HG03521 (cell line): ENCODE data around the gene CCDC8.
"Not testable (repeated sequence)": the region's sequence is repeated elsewhere in the genome, so short reads cannot be mapped to it uniquely, and the experiment has no call there.

Experiments used
- ATAC-seq: cut with Tn5 transposase; IDR thresholded peaks from one replicate; pipeline ENCODE4 v1.9.1; 2021; ENCODE audit warnings: mild to moderate bottlenecking, moderate library complexity; ENCODE audit not compliant: unreplicated experiment

The CCDC8 gene

GRCh38 chr19:46383846-46384245 is 29.5 kb downstream of the CCDC8 start:
- no peak for ATAC-seq

GRCh38 chr19:46383171-46383815 is 30.1 kb downstream of the CCDC8 start:
- no peak for ATAC-seq

DNA sequence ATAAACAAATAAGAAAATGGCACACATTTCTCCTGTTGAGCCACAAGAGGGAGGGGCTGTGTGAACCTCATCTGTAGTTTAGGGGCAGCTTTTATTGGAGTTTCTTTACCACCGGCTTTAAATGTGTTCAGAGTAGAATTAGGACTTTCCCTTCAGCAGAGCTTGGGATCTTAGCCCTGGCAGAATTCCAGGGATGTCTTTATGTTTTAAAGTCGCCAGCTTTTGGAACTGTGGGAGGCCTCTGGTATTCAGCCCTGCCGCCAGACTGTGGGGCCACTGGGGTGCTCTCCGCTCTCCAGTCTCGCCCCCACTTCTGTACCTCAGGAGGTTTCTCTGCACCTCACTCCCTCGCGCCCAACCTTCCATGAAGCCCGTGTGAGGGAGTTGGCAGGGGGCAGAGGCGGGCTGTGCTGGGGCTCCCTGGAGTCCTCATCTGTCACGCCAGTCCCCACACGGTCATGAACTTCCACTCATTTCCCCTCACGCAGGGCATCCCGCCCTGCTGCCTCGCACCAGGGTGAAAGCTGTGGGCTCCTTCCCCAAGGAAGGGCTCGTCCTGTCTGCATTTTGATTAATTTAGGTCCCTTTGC is 31.5 kb downstream of the CCDC8 start:
- no peak for ATAC-seq

DNA sequence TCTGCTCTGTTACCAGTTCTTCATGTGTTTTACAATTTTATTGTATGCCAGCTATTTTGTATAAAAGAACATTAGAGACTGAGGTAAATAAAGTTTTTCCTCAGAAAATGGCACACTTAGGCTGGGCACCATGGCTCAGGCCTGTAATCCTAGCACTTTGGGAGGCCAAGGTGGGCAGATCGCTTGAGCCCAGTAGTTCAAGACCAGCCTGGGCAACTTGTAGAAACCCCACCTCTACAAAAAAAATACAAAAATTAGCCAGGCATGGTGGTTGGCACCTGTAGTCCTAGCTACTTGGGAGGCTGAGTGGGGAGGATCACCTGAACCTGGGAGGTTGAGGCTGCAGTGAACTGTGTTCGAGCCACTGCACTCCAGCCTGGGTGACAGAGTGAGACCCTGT is 32.0 kb downstream of the CCDC8 start:
- no peak for ATAC-seq

GRCh38 chr19:46380690-46381089 is 32.7 kb downstream of the CCDC8 start:
- no peak for ATAC-seq

- no peak for ATAC-seq
Observed at GRCh38 chr19:46378268-46378667, 35.1 kb downstream of the CCDC8 start.

GRCh38 chr19:46376241-46377153 is 36.9 kb downstream of the CCDC8 start:
- ATAC-seq, result no peak

DNA sequence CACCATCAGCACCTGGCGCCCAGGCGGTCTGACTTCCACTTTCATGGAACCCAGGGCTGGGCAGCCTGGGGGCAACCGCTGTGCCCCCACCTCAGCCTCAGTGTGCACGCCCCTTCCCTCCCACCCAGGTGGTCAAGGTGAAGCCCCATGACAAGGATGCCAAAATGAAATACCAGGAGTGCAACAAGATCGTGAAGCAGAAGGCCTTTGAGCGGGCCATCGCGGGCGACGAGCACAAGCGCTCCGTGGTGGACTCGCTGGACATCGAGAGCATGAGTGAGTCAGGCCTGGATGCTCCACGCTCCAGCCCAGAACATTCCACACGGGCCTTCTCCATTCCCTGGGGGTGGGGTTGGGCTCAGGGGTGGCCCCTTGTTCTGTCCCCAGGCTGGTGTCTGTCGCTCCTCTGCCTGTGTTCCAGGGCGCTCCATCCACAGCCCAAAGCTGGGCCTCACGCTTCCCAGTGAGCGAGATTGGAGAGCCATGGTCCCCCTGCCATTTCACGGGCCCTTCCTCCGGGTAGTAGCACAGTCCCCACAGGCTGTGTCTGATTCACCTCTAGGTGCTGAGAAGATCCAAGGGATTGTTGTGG is 37.8 kb downstream of the CCDC8 start:
- ATAC-seq, result not testable (repeated sequence)

DNA sequence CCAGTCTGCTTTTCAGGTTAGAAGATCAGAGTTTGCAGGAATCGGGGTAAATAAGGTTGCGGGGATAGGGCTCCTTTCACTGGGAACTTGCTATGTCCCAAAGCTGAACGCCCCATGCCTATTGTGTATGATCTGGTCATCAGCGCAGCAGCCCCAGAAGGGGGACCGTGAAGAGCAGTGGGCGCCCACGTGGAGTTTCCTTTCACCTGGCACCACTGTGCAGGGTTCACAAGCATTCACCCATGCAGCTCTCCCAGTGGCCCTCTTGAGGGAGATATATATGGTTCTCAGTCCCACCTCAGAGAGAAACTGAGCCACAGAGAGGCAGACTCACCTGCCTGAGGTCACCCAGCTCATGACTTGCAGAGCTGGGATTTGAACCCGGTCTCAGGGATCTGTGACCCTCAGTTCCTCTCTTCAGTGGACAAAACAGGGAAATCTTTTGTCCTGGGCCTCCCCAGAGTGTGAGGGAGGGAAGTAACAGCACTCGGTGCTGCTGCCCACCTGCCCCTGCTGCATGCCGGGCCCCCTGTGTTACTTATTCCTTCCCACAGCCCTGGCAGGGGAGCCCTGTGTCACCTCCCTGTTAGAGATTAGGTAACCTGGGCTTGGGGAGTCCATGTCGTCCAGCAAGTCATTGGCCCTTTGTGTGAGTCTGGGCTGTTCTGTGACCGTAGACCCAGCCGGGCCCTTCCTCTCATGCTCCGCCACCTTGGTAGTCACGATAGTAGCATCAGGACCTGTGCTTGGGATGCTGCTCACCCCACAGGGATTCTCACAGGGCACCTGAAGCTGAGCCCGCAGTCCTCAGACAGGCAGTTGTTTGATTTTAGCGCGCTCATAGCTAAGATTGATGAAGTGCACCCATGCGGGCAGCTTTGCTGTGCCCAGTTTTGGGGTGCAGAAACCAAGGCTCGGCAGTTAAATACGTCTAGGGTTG is 38.6 kb downstream of the CCDC8 start:
- no peak for ATAC-seq

GRCh38 chr19:46373491-46374359 is 39.6 kb downstream of the CCDC8 start:
- no peak for ATAC-seq

- ATAC-seq, result no peak
Observed at GRCh38 chr19:46372901-46373490, 40.4 kb downstream of the CCDC8 start.

DNA sequence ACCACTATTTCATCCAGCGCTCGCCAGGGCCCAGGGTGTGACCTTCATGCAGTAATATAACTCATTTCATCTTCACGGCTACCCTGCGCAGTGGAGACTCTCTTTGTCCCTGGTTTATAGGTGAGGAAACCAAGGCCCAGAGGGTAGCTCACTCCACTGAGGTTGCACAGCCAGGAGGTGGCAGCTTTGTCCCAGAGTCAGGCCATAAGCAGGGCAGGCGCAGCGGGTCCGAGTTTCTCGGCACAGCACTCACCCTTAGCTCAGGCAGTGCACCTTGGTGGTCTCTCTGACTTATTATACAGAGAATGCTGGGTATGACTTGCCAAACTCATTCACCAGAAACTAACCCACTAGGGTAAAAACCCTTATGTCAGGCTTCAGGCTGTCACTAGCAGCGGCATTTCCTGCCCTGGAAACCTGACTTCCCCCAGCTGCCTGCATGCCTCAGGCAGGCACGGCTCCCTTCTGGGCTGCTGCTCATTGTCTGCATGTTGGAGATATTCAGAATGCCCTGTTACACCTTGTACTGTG is 41.9 kb downstream of the CCDC8 start:
- ATAC-seq, result no peak

- no peak for ATAC-seq
Observed at GRCh38 chr19:46369817-46370216, 43.5 kb downstream of the CCDC8 start.

- no peak for ATAC-seq
Observed at GRCh38 chr19:46368116-46368515, 45.2 kb downstream of the CCDC8 start.

DNA sequence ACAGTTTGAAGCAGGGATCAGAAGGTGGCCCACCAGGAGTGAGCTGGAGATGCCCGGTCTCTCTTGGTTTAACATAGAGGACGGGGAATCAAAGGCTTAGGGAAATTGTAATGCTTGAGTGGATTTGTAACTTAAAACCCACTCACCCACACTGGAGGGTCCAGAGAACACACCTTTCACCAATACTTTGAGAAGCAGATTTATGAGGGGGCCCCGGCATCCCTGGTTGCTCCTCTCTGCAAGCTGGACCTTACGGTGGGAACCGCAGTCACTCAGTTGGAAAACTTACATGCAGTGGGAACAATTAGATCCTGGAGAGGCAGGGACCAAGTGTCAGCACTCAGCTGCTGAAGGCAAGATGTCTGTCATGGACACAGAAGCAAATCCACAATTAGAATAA is 45.9 kb downstream of the CCDC8 start:
- ATAC-seq, result no peak

DNA sequence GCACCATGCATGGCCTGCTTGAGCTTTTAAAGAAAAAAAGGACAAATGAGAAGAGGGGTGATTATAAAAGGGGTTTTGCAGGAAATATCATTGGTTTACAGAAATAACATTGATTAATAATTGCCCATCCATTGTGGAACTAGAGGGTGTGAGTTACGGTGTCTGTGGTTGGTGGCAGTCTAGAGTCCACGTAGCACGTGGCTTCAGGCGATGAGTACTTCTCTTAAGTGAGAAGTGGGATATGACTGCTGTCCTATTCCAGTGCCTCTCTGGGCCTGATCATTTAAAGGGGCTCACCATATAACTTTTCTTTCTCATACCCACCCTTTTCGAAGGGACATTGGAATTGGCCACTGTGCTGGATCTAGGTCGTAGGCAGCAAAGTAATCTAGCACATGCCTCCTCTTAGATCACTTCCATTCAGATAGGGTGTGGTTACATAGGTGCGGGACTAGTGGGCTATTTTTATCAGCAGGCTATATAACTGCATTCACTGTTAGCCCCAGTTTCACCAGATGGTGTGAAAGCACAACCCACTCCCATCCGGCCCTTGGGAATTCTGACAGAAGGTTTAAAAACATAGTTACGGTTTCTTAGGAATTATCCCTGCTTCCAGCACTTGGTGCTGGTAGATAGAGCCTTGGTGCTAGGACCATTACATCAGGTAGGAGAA is 46.6 kb downstream of the CCDC8 start:
- ATAC-seq, result no peak

- ATAC-seq, result no peak
Observed at GRCh38 chr19:46365561-46365960, 47.8 kb downstream of the CCDC8 start.

DNA sequence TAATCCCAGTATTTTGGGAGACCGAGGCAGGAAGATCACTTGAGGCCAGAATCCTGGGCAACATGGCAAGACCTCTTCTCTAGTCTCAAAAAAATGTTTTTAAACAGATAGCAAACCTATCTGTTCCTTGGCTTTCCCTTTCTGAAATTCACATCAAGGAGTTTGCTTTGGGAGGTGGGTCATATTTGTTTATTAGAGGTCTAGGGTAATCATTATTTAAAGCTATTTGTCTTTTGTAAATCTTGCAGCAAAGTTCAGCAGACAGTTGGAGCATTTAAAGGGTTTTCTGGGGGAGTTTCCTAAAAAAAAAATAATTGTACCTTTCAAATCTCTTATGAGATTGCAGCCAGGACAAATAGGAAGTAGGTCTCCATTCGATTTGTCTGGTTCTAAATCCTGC is 49.0 kb downstream of the CCDC8 start:
- no peak for ATAC-seq
